Caco-2 (cell line): Measurements from ENCODE around the gene IGIP. TPM values are rescaled to one million over a fixed set of nuclear protein-coding genes. Genes with fewer than 3 reads are reported as not detected.

Experiments
- BruUV-seq: library from RNA; stranded (reverse); fragments of 400-500 nt; replicated peaks from 2 replicates; lab custom pipeline; 2021; lab: Mats Ljungman, UMichigan
- CTCF ChIA-PET: fragments of 300-600 bp; sonication (Branson Sonifier 250); formaldehyde crosslinking; loops from one replicate; lab custom pipeline; 2022; ENCODE audit warnings: antibody characterized with exemption; lab: Charles Lee
- POLR2A ChIA-PET: fragments of 300-600 bp; sonication (Branson Sonifier 250); formaldehyde crosslinking; loops from one replicate; lab custom pipeline; 2022; ENCODE audit warnings: antibody characterized with exemption; lab: Charles Lee
- DNase-seq, 2 experiments: peaks; one replicate each; pipeline versions ENCODE4 v3.0.0 to v3.0.0-alpha.2; 2020 to 2022
- H3K27me3 ChIP-seq: replicated peaks from 2 replicates; pipeline ENCODE4 v1.6.0; 2011; ENCODE audit warnings: low read length; ENCODE audit not compliant: control insufficient read depth, insufficient read depth
- H3K36me3 ChIP-seq: 2 replicates; pipeline ENCODE4 v1.5.1; 2011; ENCODE audit warnings: low read length; ENCODE audit not compliant: control insufficient read depth, insufficient read depth
- H3K4me1 ChIP-seq: fragments of 250-450 bp; sonication (Bioruptor Pico); 2 replicates; pipeline ENCODE4 v1.5.1; 2020; ENCODE audit warnings: mild to moderate bottlenecking
- H3K4me3 ChIP-seq: 2 replicates; pipeline ENCODE4 v1.5.1; 2011; ENCODE audit warnings: low read depth, mild to moderate bottlenecking, control low read depth, low read length
- H3K9me3 ChIP-seq: fragments of 250-450 bp; sonication (Bioruptor Pico); 2 replicates; pipeline ENCODE4 v1.5.1; 2020; ENCODE audit warnings: mild to moderate bottlenecking, moderate library complexity
- H3K27ac Mint-ChIP-seq: one replicate; pipeline ENCODE4 v1.8.0; 2022; ENCODE audit warnings: mixed read lengths; ENCODE audit not compliant: unreplicated experiment
- H3K27me3 Mint-ChIP-seq: one replicate; pipeline ENCODE4 v1.8.0; 2022; ENCODE audit warnings: mixed read lengths; ENCODE audit not compliant: insufficient read depth, unreplicated experiment
- H3K36me3 Mint-ChIP-seq: one replicate; pipeline ENCODE4 v1.8.0; 2022; ENCODE audit warnings: mild to moderate bottlenecking, mixed read lengths; ENCODE audit not compliant: insufficient read depth, unreplicated experiment
- H3K4me1 Mint-ChIP-seq: one replicate; pipeline ENCODE4 v1.8.0; 2022; ENCODE audit warnings: low read depth, mixed read lengths; ENCODE audit not compliant: unreplicated experiment
- H3K4me3 Mint-ChIP-seq: one replicate; pipeline ENCODE4 v1.8.0; 2022; ENCODE audit warnings: mild to moderate bottlenecking, moderate library complexity, mixed read lengths; ENCODE audit not compliant: unreplicated experiment
- H3K9me3 Mint-ChIP-seq: one replicate; pipeline ENCODE4 v1.8.0; 2022; ENCODE audit warnings: mixed read lengths; ENCODE audit not compliant: unreplicated experiment
- CTCF ChIP-seq, 2 experiments: fragments of 200-600 bp in 1 of 2; IDR thresholded peaks; 1 replicate in 1 of 2; 2 replicates in 1 of 2; pipeline versions ENCODE4 v1.5.1 to v1.8.0; 2011 to 2022; ENCODE audit warnings: antibody characterized with exemption in 1 of 2, control low read depth in 1 of 2, inconsistent platforms in 1 of 2, low read depth in 1 of 2, low read length in 1 of 2, mild to moderate bottlenecking in 1 of 2, moderate library complexity in 1 of 2; ENCODE audit not compliant: insufficient read depth in 1 of 2, severe bottlenecking in 1 of 2, unreplicated experiment in 1 of 2
- intact Hi-C: fragments of 100-400 bp; cut with micrococcal nuclease; formaldehyde crosslinking; loops from one replicate; pipeline ENCODE4 v1.10.0; 2022; ENCODE audit not compliant: unreplicated experiment
- total RNA-seq: library from RNA; stranded (reverse); gene quantifications from 2 replicates; pipeline ENCODE4 v1.2.3, GENCODE V29; 2022

The IGIP gene
- total RNA-seq, 1 experiment from 2014 or later = 3.7 TPM

- H3K27me3 Mint-ChIP-seq = no peaks in the 10 kb centered on the region
- no TSS peak for BruUV-seq
- Histone ChIP-seq H3K36me3 (no peaks in the 10 kb centered on the region; the same call in 1 of the 2 replicates), H3K4me3 (peak overlapping the region; percentile 74), H3K4me1 (peaks cover 13% of the 10 kb centered on the region; the same call in 1 of the 2 replicates), H3K9me3 (no peaks in the 10 kb centered on the region), H3K27me3 (no peaks in the 10 kb centered on the region)
- peak overlapping the region; percentile 99 for H3K4me3 Mint-ChIP-seq
- H3K9me3 Mint-ChIP-seq = no peaks in the 10 kb centered on the region
- peak; percentile 82 to 84 for DNase-seq
- H3K36me3 Mint-ChIP-seq = peaks cover 18% of the 10 kb centered on the region
- peaks cover 11% of the 10 kb centered on the region for H3K4me1 Mint-ChIP-seq
- ChIA-PET CTCF (interaction anchor here (1.0 kb wide), 1 partner anchor 170 kb away, joined by 3 read pairs; no protein-coding TSS in a partner anchor), POLR2A (interaction anchor here (0.6 to 1.8 kb wide), 2 partner anchors 68 to 171 kb away, joined by 3 to 5 read pairs; partner anchors contain the start of gene HBEGF)
- H3K27ac Mint-ChIP-seq = peak overlapping the region; percentile 100
- TF ChIP-seq CTCF (IDR thresholded peaks at IDR 0.05; ENCODE audit: insufficient read depth in 1 of 2, low read depth in 1 of 2, low read length in 1 of 2, severe bottlenecking in 1 of 2, unreplicated experiment in 1 of 2) = peak in 1 of 2 experiments; percentile 19
- intact Hi-C loops = loop anchor here (1.0 to 5.0 kb wide), 3 partner anchors 44 to 175 kb away; no protein-coding TSS in a partner anchor
Observed at GRCh38 chr5:140175367-140176030, 49.8 kb downstream of the IGIP start.

GRCh38 chr5:140176031-140176387, 50.3 kb downstream of the IGIP start:
- Mint-ChIP-seq H3K27me3 (no peaks in the 10 kb centered on the region), H3K4me3 (peak overlapping the region; percentile 99), H3K36me3 (peaks cover 18% of the 10 kb centered on the region), H3K27ac (peak overlapping the region; percentile 100), H3K9me3 (no peaks in the 10 kb centered on the region), H3K4me1 (peaks cover 16% of the 10 kb centered on the region)
- Histone ChIP-seq H3K9me3 (no peaks in the 10 kb centered on the region), H3K4me3 (peak overlapping the region; percentile 74), H3K4me1 (peaks cover 18% of the 10 kb centered on the region; the same call in 1 of the 2 replicates), H3K27me3 (no peaks in the 10 kb centered on the region), H3K36me3 (no peaks in the 10 kb centered on the region; the same call in 1 of the 2 replicates)
- CTCF ChIA-PET = no interaction called here
- no peak for DNase-seq
- no peak for TF ChIP-seq CTCF (IDR thresholded peaks at IDR 0.05; ENCODE audit: insufficient read depth in 1 of 2, low read depth in 1 of 2, low read length in 1 of 2, severe bottlenecking in 1 of 2, unreplicated experiment in 1 of 2)
- BruUV-seq = no TSS peak
- POLR2A ChIA-PET = interaction anchor here (1.8 kb wide), 1 partner anchor 170 kb away, joined by 5 read pairs; the partner anchor contains the start of gene HBEGF
- intact Hi-C loops = loop anchor here (5.0 kb wide), 1 partner anchor 61 kb away; no protein-coding TSS in a partner anchor

GRCh38 chr5:140178086-140178410, 52.3 kb downstream of the IGIP start:
- Histone ChIP-seq H3K36me3 (no peaks in the 10 kb centered on the region; the same call in 1 of the 2 replicates), H3K4me3 (no peak overlapping the region), H3K4me1 (peaks cover 27% of the 10 kb centered on the region; the same call in 1 of the 2 replicates), H3K9me3 (no peaks in the 10 kb centered on the region), H3K27me3 (no peaks in the 10 kb centered on the region)
- CTCF ChIA-PET = no interaction called here
- H3K27me3 Mint-ChIP-seq = no peaks in the 10 kb centered on the region
- no peaks in the 10 kb centered on the region for H3K9me3 Mint-ChIP-seq
- POLR2A ChIA-PET = interaction anchor here (0.5 kb wide), 1 partner anchor 103 kb away, joined by 3 read pairs; no protein-coding TSS in a partner anchor
- no peak overlapping the region for H3K4me3 Mint-ChIP-seq
- H3K4me1 Mint-ChIP-seq = peaks cover 23% of the 10 kb centered on the region
- no TSS peak for BruUV-seq
- no peak for TF ChIP-seq CTCF (IDR thresholded peaks at IDR 0.05; ENCODE audit: insufficient read depth in 1 of 2, low read depth in 1 of 2, low read length in 1 of 2, severe bottlenecking in 1 of 2, unreplicated experiment in 1 of 2)
- DNase-seq = no peak
- intact Hi-C loops = loop anchor here (5.0 kb wide), 1 partner anchor 59 kb away; no protein-coding TSS in a partner anchor
- H3K36me3 Mint-ChIP-seq = peaks cover 18% of the 10 kb centered on the region
- H3K27ac Mint-ChIP-seq = no peak overlapping the region
